PC-3 (cell line): ENCODE data around the gene TSKU. TPM values are rescaled to one million over a fixed set of nuclear protein-coding genes. Genes with fewer than 3 reads are reported as not detected.

Experiments used
- ATAC-seq: fragments of 200-7000 bp; cut with Tn5 transposase; 2 replicates; pipeline ENCODE4 v1.9.1; 2020; ENCODE audit warnings: mild to moderate bottlenecking, moderate library complexity
- BruUV-seq: library from RNA; stranded (reverse); fragments of 400-500 nt; replicated peaks from 2 replicates; lab custom pipeline; 2021; lab: Mats Ljungman, UMichigan
- CTCF ChIA-PET: fragments of 300-600 bp; sonication (Branson Sonifier 250); formaldehyde crosslinking; loops from one replicate; lab custom pipeline; 2022; ENCODE audit warnings: antibody characterized with exemption; lab: Charles Lee
- POLR2A ChIA-PET: fragments of 300-600 bp; sonication (Branson Sonifier 250); formaldehyde crosslinking; loops from one replicate; lab custom pipeline; 2022; ENCODE audit warnings: antibody characterized with exemption; ENCODE audit not compliant: unreplicated experiment; lab: Charles Lee
- DNase-seq: peaks from one replicate; pipeline ENCODE4 v3.0.0-alpha.2; 2015
- H2AFZ ChIP-seq: fragments of 300-600 bp; sonication (generic); 2 replicates; pipeline ENCODE4 v1.6.0; 2016; ENCODE audit warnings: antibody characterized with exemption, low read length
- H3F3A ChIP-seq: fragments of 300-600 bp; sonication (generic); one replicate; pipeline ENCODE4 v1.6.0; 2017; ENCODE audit warnings: antibody characterized with exemption, low read length, control low read depth, mild to moderate bottlenecking; ENCODE audit not compliant: unreplicated experiment
- H3K27ac ChIP-seq: fragments of 300-600 bp; sonication (generic); 2 replicates; pipeline ENCODE4 v1.5.1; 2016; ENCODE audit warnings: mild to moderate bottlenecking, low read length
- H3K27me3 ChIP-seq: fragments of 300-600 bp; sonication (generic); 2 replicates; pipeline ENCODE4 v1.6.1; 2016; ENCODE audit warnings: low read length, mixed read lengths
- H3K36me3 ChIP-seq: fragments of 300-600 bp; sonication (generic); 2 replicates; pipeline ENCODE4 v1.6.1; 2016; ENCODE audit warnings: low read depth, mixed run types, low read length, mixed read lengths
- H3K4me1 ChIP-seq: fragments of 300-600 bp; sonication (generic); 2 replicates; pipeline ENCODE4 v1.5.1; 2016; ENCODE audit warnings: low read length; ENCODE audit not compliant: insufficient read depth
- H3K4me2 ChIP-seq: fragments of 300-600 bp; sonication (generic); 2 replicates; pipeline ENCODE4 v1.6.0; 2016; ENCODE audit warnings: low read length
- H3K4me3 ChIP-seq: fragments of 300-600 bp; sonication (generic); 2 replicates; pipeline ENCODE4 v1.5.1; 2016; ENCODE audit warnings: mild to moderate bottlenecking, low read length, mixed read lengths
- H3K79me2 ChIP-seq: fragments of 300-600 bp; sonication (generic); 2 replicates; pipeline ENCODE4 v1.6.1; 2017; ENCODE audit warnings: low read length, mixed read lengths
- H3K9ac ChIP-seq: fragments of 300-600 bp; sonication (generic); 2 replicates; pipeline ENCODE4 v1.6.0; 2016; ENCODE audit warnings: mild to moderate bottlenecking, low read length
- H3K9me2 ChIP-seq: fragments of 300-600 bp; sonication (generic); replicated peaks from 2 replicates; pipeline ENCODE4 v1.6.1; 2016; ENCODE audit warnings: mixed run types, low read length, mixed read lengths
- H3K9me3 ChIP-seq: fragments of 300-600 bp; sonication (generic); 2 replicates; pipeline ENCODE4 v1.6.1; 2016; ENCODE audit warnings: low read length, mixed read lengths
- H4K20me1 ChIP-seq: fragments of 300-600 bp; sonication (generic); 2 replicates; pipeline ENCODE4 v1.6.1; 2016; ENCODE audit warnings: low read length, mixed read lengths
- CTCF ChIP-seq: fragments of 300-600 bp; sonication (generic); conservative IDR thresholded peaks from 2 replicates; pipeline ENCODE4 v1.5.1; 2017; ENCODE audit warnings: antibody characterized with exemption, low read depth, mild to moderate bottlenecking, low read length
- EZH2 ChIP-seq: fragments of 300-600 bp; sonication (generic); IDR thresholded peaks from one replicate; pipeline ENCODE4 v1.6.1; 2017; ENCODE audit warnings: antibody characterized with exemption, mild to moderate bottlenecking, low read length; ENCODE audit not compliant: unreplicated experiment
- EZH2phosphoT487 ChIP-seq: fragments of 300-600 bp; sonication (generic); IDR thresholded peaks from 2 replicates; pipeline ENCODE4 v1.6.1; 2018; ENCODE audit warnings: mild to moderate bottlenecking, antibody characterized with exemption, low read length, borderline replicate concordance
- intact Hi-C: fragments of 100-400 bp; cut with micrococcal nuclease; formaldehyde crosslinking; loops from 2 replicates; pipeline ENCODE4 v1.9.0; 2023
- total RNA-seq: library from RNA; depleted of rRNA; stranded (reverse); fragments of >200 nt; gene quantifications from 2 replicates; pipeline ENCODE4 v1.2.3, GENCODE V29; 2014

TSKU gene
- total RNA-seq, 1 experiment from 2014 or later = 32.1 TPM

GRCh38 chr11:76843907-76844306 is 60.8 kb downstream of the TSKU start:
- no peaks in the 10 kb centered on the region for H4K20me1 ChIP-seq
- no peak for DNase-seq
- no peak overlapping the region for H3K27ac ChIP-seq
- ChIA-PET CTCF (no interaction called here), POLR2A (no interaction called here)
- no peak for TF ChIP-seq CTCF
- TF ChIP-seq EZH2 = no peak
- TF ChIP-seq EZH2phosphoT487 = no peak
- H3K27me3 ChIP-seq = no peaks in the 10 kb centered on the region
- H3K36me3 ChIP-seq = no peaks in the 10 kb centered on the region
- H3K9me3 ChIP-seq = no peaks in the 10 kb centered on the region
- ATAC-seq = no peak
- peaks cover 15% of the 10 kb centered on the region for H3K4me1 ChIP-seq
- no peak overlapping the region for H3K4me2 ChIP-seq
- H3K9ac ChIP-seq = no peak overlapping the region
- H2AFZ ChIP-seq = no peak overlapping the region
- H3F3A ChIP-seq = no peaks in the 10 kb centered on the region
- no peaks in the 10 kb centered on the region for H3K79me2 ChIP-seq
- no peaks in the 10 kb centered on the region for H3K9me2 ChIP-seq
- no peak overlapping the region for H3K4me3 ChIP-seq
- intact Hi-C loops = no loop called here
- no TSS peak for BruUV-seq

DNA sequence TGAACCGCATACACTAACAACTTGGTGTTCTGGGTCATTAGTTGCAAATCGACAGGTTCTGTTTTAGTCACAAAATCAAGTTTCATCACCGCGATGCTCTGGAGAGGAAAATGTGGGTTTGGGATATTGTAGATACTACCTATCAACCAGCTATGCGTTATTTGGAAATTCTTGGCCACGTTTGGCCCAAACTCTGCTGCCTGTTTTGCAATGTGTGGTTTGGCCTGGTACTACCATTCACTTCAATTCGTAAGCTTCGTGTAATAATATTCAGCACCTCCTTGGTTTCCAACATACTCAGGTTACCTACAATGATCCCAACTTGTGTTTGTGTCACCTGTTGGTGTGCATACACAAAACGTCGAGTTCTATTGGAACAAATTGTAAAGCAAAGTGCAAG is 61.4 kb downstream of the TSKU start:
- Histone ChIP-seq H3K27ac (no peak overlapping the region), H3K4me2 (no peak overlapping the region), H3K79me2 (no peaks in the 10 kb centered on the region), H3K9me3 (no peaks in the 10 kb centered on the region), H3K9ac (no peak overlapping the region), H3F3A (no peaks in the 10 kb centered on the region), H3K36me3 (no peaks in the 10 kb centered on the region), H3K4me1 (peaks cover 9% of the 10 kb centered on the region), H2AFZ (no peak overlapping the region), H3K4me3 (no peak overlapping the region), H4K20me1 (no peaks in the 10 kb centered on the region), H3K27me3 (no peaks in the 10 kb centered on the region), H3K9me2 (no peaks in the 10 kb centered on the region)
- ATAC-seq = no peak
- no peak for DNase-seq
- CTCF ChIA-PET = no interaction called here
- POLR2A ChIA-PET = no interaction called here
- no TSS peak for BruUV-seq
- intact Hi-C loops = no loop called here
- no peak for TF ChIP-seq EZH2
- no peak for TF ChIP-seq EZH2phosphoT487
- no peak for TF ChIP-seq CTCF

DNA sequence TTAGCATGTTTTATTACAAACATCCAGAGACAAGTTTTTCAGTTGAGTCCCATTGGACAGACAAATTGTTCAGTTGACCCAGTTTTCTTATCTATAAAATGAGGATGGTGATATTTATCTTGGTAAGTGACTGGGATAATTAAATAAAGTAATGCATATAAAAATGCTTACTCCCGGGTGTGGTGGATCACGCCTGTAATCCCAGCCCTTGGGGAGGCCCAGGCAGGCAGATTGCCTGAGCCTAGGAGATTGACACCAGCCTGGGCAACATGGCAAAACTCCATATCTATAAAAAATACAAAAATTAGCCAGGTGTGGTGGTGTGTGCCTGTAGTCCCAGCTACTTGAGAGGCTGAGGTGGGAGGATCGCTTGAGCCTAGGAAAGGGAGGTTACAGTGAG is 61.9 kb downstream of the TSKU start:
- Histone ChIP-seq H3K9me2 (no peaks in the 10 kb centered on the region), H2AFZ (no peak overlapping the region), H3F3A (no peaks in the 10 kb centered on the region), H3K4me2 (no peak overlapping the region), H3K4me1 (peaks cover 4% of the 10 kb centered on the region), H3K27ac (no peak overlapping the region), H3K9me3 (no peaks in the 10 kb centered on the region), H3K4me3 (no peak overlapping the region), H4K20me1 (no peaks in the 10 kb centered on the region), H3K9ac (no peak overlapping the region), H3K79me2 (no peaks in the 10 kb centered on the region), H3K27me3 (no peaks in the 10 kb centered on the region), H3K36me3 (no peaks in the 10 kb centered on the region)
- intact Hi-C loops = no loop called here
- no TSS peak for BruUV-seq
- TF ChIP-seq EZH2 = no peak
- no peak for ATAC-seq
- POLR2A ChIA-PET = no interaction called here
- CTCF ChIA-PET = no interaction called here
- no peak for DNase-seq
